Fibroblast of lung (primary cell): ENCODE data around the gene TMEM139. TPM values are rescaled to one million over a fixed set of nuclear protein-coding genes. Genes with fewer than 3 reads are reported as not detected.

Source experiments
- DNase-seq, 2 donors: peaks; one replicate each; pipeline versions ENCODE4 v3.0.0 to v3.0.0-alpha.2; 2010; ENCODE audit warnings: low read depth in 2 of 2
- H2AFZ ChIP-seq: 2 replicates; pipeline ENCODE4 v1.5.1; 2012; ENCODE audit warnings: low read length, control low read depth, inconsistent platforms
- H3K27ac ChIP-seq: 2 replicates; pipeline ENCODE4 v1.5.1; 2011; ENCODE audit warnings: low read length, control low read depth; ENCODE audit not compliant: insufficient read depth
- H3K27me3 ChIP-seq: 2 replicates; pipeline ENCODE4 v1.5.1; 2011; ENCODE audit warnings: mild to moderate bottlenecking, low read length; ENCODE audit not compliant: control insufficient read depth, insufficient read depth
- H3K36me3 ChIP-seq: 2 replicates; pipeline ENCODE4 v1.5.1; 2011; ENCODE audit warnings: low read length; ENCODE audit not compliant: control insufficient read depth, insufficient read depth
- H3K4me1 ChIP-seq: 2 replicates; pipeline ENCODE4 v1.5.1; 2011; ENCODE audit warnings: low read length; ENCODE audit not compliant: control insufficient read depth, insufficient read depth; ENCODE audit errors: extremely low read depth
- H3K4me2 ChIP-seq: 2 replicates; pipeline ENCODE4 v1.5.1; 2011; ENCODE audit warnings: low read length, control low read depth; ENCODE audit not compliant: insufficient read depth; ENCODE audit errors: extremely low read depth
- H3K4me3 ChIP-seq, 4 experiments: fragments of 200-600 bp in 1 of 4; sonication (generic) in 1 of 4; replicated peaks in 1 of 4; 2 replicates each; pipeline ENCODE4 v1.5.1; 2011 to 2016; ENCODE audit warnings: low read length in 4 of 4, low read depth in 3 of 4, mild to moderate bottlenecking in 3 of 4, control low read depth in 2 of 4, inconsistent platforms in 1 of 4, mixed read lengths in 1 of 4; ENCODE audit not compliant: insufficient read depth in 1 of 4; ENCODE audit errors: control extremely low read depth in 1 of 4
- H3K79me2 ChIP-seq: 2 replicates; pipeline ENCODE4 v1.5.1; 2012; ENCODE audit warnings: mild to moderate bottlenecking, low read length, inconsistent platforms; ENCODE audit not compliant: control insufficient read depth, insufficient read depth
- H3K9ac ChIP-seq: 2 replicates; pipeline ENCODE4 v1.5.1; 2011; ENCODE audit warnings: mild to moderate bottlenecking, low read length, control low read depth; ENCODE audit not compliant: insufficient read depth
- H3K9me3 ChIP-seq: 2 replicates; pipeline ENCODE4 v1.5.1; 2012; ENCODE audit warnings: low read depth, low read length; ENCODE audit not compliant: control insufficient read depth, insufficient read depth
- H4K20me1 ChIP-seq: 2 replicates; pipeline ENCODE4 v1.5.1; 2011; ENCODE audit warnings: low read length; ENCODE audit not compliant: control insufficient read depth, insufficient read depth; ENCODE audit errors: extremely low read depth
- EZH2 ChIP-seq: IDR thresholded peaks from 2 replicates; pipeline ENCODE4 v1.5.1; 2012; ENCODE audit warnings: low read length, control low read depth, mild to moderate bottlenecking; ENCODE audit errors: missing control alignments
- polyA plus RNA-seq, 2 donors: library from polyadenylated mRNA; depleted of rRNA in 1 of 2; stranded (reverse) in 1 of 2; unstranded in 1 of 2; fragments of >200 nt; gene quantifications; 2 replicates each; pipeline ENCODE4 v1.2.1, GENCODE V29; 2011 to 2012; ENCODE audit warnings: missing spikeins in 1 of 2
- total RNA-seq: library from RNA; depleted of rRNA; stranded (reverse); fragments of >200 nt; gene quantifications from 2 replicates; pipeline ENCODE4 v1.2.1, GENCODE V29; 2014
- TF ChIP-seq, protein P1 (sequence below), 2 donors: IDR thresholded peaks in 1 of 2; conservative IDR thresholded peaks in 1 of 2; 1 replicate in 1 of 2; 2 replicates in 1 of 2; pipeline ENCODE4 v1.5.1; 2011 to 2012; ENCODE audit warnings: low read length in 2 of 2, control low read depth in 1 of 2, inconsistent platforms in 1 of 2, low read depth in 1 of 2, mild to moderate bottlenecking in 1 of 2

TMEM139 gene
- total and polyA plus RNA-seq, 2 donors (not counting 1 experiment from before 2014, with no cell fraction given) = not detected

DNA sequence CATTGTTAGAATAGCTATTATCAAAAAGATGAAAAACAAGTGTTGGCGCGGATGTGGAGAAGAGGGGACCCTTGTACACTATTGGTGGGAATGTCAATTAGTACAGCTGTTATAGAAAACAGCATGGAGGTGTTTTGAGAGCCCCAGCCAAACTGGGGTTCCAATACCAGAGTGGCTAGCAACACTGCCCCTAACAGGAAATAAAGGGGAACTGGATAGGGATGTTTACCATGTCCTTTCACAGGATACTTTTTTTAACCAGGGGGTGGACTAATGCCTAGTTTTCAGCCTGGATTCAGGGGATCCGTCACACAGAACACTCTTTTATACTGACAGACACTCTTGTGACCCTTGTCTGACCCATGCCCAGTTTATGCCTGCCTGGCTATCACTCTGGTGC is 28.4 kb upstream of the TMEM139 start:
- no peak for TF ChIP-seq EZH2
- TF ChIP-seq, protein P1, sequence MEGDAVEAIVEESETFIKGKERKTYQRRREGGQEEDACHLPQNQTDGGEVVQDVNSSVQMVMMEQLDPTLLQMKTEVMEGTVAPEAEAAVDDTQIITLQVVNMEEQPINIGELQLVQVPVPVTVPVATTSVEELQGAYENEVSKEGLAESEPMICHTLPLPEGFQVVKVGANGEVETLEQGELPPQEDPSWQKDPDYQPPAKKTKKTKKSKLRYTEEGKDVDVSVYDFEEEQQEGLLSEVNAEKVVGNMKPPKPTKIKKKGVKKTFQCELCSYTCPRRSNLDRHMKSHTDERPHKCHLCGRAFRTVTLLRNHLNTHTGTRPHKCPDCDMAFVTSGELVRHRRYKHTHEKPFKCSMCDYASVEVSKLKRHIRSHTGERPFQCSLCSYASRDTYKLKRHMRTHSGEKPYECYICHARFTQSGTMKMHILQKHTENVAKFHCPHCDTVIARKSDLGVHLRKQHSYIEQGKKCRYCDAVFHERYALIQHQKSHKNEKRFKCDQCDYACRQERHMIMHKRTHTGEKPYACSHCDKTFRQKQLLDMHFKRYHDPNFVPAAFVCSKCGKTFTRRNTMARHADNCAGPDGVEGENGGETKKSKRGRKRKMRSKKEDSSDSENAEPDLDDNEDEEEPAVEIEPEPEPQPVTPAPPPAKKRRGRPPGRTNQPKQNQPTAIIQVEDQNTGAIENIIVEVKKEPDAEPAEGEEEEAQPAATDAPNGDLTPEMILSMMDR (conservative IDR thresholded peaks at IDR 0.05 in 1 of 2, IDR thresholded peaks at IDR 0.05 in 1 of 2; ENCODE audit: low read depth in 1 of 2, low read length in 2 of 2) = peak in 1 of 2 donors; percentile 16
- DNase-seq = no peak
- no peaks in the 10 kb centered on the region for H3K36me3 ChIP-seq

DNA sequence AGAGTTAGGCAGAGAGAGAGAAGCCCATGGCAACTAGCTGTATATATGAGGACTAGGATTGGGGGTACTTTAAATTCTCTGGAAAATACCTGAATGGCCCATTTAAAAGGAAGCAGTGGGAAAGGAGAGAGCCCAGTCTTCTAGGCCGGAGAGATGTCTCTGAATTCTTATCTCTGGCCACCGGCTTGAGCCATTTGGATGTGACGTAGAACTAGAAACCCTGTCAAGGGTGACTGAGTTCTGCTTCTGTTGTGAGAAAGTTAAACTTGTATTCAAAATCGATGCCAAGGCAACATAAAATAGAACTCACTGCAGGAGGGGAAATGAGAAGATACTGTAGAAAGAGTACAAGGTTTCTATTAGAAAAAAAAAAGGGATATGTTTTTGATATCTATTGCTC is 27.8 kb upstream of the TMEM139 start:
- H2AFZ ChIP-seq = no peak overlapping the region
- no peak for DNase-seq
- no peaks in the 10 kb centered on the region for H3K27me3 ChIP-seq
- H3K27ac ChIP-seq = no peak overlapping the region
- no peak overlapping the region for H3K4me3 ChIP-seq
- no peak overlapping the region for H3K4me2 ChIP-seq
- H3K79me2 ChIP-seq = no peaks in the 10 kb centered on the region
- H3K9ac ChIP-seq = no peak overlapping the region
- H3K36me3 ChIP-seq = no peaks in the 10 kb centered on the region
- H4K20me1 ChIP-seq = no peaks in the 10 kb centered on the region
- no peaks in the 10 kb centered on the region for H3K9me3 ChIP-seq
- TF ChIP-seq, protein P1 (conservative IDR thresholded peaks at IDR 0.05 in 1 of 2, IDR thresholded peaks at IDR 0.05 in 1 of 2; ENCODE audit: low read depth in 1 of 2, low read length in 2 of 2) = no peak
- TF ChIP-seq EZH2 = no peak
- no peaks in the 10 kb centered on the region for H3K4me1 ChIP-seq

More for the DNA sequence above, 28.4 kb upstream of the TMEM139 start:
- Histone ChIP-seq H2AFZ (no peak overlapping the region), H3K4me3 (no peak overlapping the region), H3K27me3 (no peaks in the 10 kb centered on the region), H3K9ac (no peak overlapping the region), H3K9me3 (no peaks in the 10 kb centered on the region), H3K79me2 (no peaks in the 10 kb centered on the region), H3K4me2 (no peak overlapping the region), H3K27ac (no peak overlapping the region), H4K20me1 (no peaks in the 10 kb centered on the region), H3K4me1 (no peaks in the 10 kb centered on the region)

DNA sequence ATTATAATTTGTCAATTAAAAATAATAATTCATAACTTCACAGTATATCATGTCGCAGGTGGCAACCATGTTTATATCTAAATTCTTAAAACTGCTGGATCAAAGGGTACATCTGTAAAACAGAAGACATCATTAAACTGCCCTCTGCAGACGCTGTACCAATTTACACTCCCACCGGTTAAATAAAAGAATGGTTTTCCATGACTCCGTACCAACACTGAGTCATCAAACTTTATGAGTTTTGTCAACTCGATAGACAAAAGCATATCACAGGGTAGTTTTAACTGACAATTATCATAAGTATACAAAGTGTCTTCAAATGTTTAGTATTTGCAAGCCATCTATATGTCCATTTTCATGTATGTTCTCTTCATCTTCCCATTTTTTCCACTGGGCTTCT is 27.3 kb upstream of the TMEM139 start:
- Histone ChIP-seq H3K4me1 (no peaks in the 10 kb centered on the region), H3K27ac (no peak overlapping the region), H3K36me3 (no peaks in the 10 kb centered on the region), H3K4me3 (no peak overlapping the region), H2AFZ (no peak overlapping the region), H3K79me2 (no peaks in the 10 kb centered on the region), H3K9me3 (no peaks in the 10 kb centered on the region), H3K9ac (no peak overlapping the region), H3K27me3 (no peaks in the 10 kb centered on the region), H3K4me2 (no peak overlapping the region), H4K20me1 (no peaks in the 10 kb centered on the region)
- DNase-seq = no peak
- no peak for TF ChIP-seq EZH2
- TF ChIP-seq, protein P1 (conservative IDR thresholded peaks at IDR 0.05 in 1 of 2, IDR thresholded peaks at IDR 0.05 in 1 of 2; ENCODE audit: low read depth in 1 of 2, low read length in 2 of 2) = no peak
